Jurkat, Clone E6-1 (cell line): Measurements from ENCODE around the gene COL8A1. TPM values are rescaled to one million over a fixed set of nuclear protein-coding genes. Genes with fewer than 3 reads are reported as not detected.
"Not testable (repeated sequence)": the region's sequence is repeated elsewhere in the genome, so short reads cannot be mapped to it uniquely, and the experiment has no call there.

Experiments
- DNase-seq: peaks from one replicate; pipeline ENCODE4 v3.0.0-alpha.2; 2011; ENCODE audit warnings: low read depth, low spot score
- H3K4me3 ChIP-seq: 2 replicates; pipeline ENCODE4 v1.5.1; 2011; ENCODE audit warnings: mild to moderate bottlenecking, low read length, control low read depth, moderate library complexity
- polyA plus RNA-seq: library from polyadenylated mRNA; unstranded; fragments of >200 nt; gene quantifications from one replicate; pipeline ENCODE4 v1.2.1, GENCODE V29; 2012; ENCODE audit warnings: missing spikeins; ENCODE audit not compliant: insufficient read length, insufficient read depth

The COL8A1 gene
- polyA plus RNA-seq: not detected

DNA sequence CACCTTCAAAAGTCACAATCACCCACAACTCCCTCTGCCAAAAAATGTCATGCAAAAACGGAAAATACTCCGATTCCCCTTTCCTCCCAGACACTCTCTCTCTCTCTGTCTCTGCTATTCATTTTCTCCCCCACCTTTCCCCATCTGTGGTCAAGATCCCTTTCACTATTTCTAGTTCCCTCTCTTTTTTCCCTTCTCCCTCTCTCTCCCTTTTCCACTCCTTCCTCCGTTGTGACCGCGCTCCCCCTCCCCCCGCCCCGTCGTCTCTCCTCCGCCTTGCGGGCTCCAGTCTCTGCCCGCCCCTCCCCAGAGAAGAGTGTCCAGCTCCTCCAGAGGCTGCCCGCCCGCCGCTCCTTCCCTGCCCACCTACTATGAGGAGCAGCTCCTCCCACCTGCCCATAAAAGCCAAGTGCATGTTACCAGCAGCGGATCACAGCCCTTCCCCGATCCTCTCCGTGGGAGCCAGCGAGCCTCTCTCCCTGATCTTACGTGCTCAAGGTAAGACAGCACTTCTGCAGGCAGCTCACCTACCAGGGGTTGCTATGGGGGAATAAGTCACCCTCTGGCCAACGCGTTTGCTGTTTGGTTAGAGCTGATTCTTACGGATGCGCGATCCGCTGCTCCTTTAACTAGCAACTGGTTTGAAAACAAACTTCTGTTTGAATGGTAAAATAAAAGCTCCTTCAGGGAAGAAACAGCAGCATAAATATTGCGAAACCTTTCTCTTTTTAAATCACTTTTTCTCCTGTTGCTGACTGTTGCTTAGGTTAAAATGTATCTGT lies at the start of gene COL8A1:
TSS of gene COL8A1 (plus strand) at position 428 of the 782 bp plus-strand sequence. CDS start 152,089 bp downstream, outside the sequence.
- DNase-seq: no peak
- no peak within 1 kb of the TSS for H3K4me3 ChIP-seq

GRCh38 chr3:99589168-99589567 lies 49.2 kb upstream of the COL8A1 start:
- not testable (repeated sequence) for DNase-seq

GRCh38 chr3:99599894-99600293 lies 38.5 kb upstream of the COL8A1 start:
- no peak overlapping the region for H3K4me3 ChIP-seq
- DNase-seq: no peak

More at GRCh38 chr3:99589168-99589567, 49.2 kb upstream of the COL8A1 start:
- not testable (repeated sequence) for H3K4me3 ChIP-seq

DNA sequence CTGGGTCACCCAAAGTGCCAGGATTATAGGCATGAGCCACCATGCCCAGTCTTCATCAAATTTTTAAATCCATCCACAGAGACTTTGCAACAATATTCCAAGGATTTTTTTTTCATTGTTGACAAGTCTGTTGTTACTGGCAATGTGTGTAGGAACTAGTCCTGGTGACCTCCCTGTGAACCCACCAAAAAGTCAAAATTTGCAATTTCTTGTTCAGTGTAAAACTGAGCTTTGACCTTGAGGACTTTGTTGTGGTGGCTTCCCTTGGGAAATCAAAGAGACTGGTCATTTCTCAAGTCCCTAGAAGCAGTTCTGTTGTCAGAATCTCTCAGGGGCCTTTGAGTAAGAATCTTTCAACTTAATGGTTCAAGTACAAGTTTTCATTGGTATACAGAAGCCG lies 36.9 kb upstream of the COL8A1 start:
- DNase-seq: no peak
- no peak overlapping the region for H3K4me3 ChIP-seq

GRCh38 chr3:99602183-99602582 lies 36.2 kb upstream of the COL8A1 start:
- DNase-seq: no peak
- no peak overlapping the region for H3K4me3 ChIP-seq

DNA sequence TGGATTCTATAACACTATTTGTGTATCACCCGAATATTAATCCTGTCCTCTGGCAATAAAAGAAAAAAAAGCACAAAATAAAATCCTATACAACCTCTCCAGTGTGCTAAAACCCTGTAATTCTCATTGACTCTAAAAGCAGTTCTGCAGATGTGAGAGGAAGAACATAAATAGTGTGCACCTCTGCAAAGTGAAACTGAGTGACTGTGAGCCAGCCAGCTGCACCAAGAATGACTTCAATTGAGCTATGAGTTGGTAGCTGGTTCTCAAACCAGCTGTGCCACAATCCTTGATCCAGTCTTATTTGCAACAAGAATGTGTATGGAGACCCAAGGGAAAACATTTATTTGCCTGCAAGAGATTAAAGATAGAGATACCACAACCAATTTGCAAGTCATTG lies 31.2 kb upstream of the COL8A1 start:
- no peak for DNase-seq
- H3K4me3 ChIP-seq: no peak overlapping the region

DNA sequence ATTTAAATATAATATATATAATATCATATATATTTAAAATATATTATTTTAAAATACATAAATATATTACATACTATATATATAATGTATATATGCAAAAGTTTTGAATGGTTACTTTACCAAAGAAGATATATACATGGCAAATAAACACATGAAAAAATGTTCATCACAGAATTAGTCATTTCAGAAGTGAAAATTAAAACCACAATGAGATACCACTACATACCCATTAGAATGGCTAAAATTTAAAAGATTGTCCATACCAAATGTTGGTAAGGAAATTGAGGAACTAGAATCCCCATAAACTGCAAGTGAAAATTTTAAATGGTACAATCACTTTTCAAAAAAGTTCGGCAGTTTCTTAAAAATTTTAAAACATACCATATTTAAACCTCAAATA lies 23.6 kb upstream of the COL8A1 start:
- no peak overlapping the region for H3K4me3 ChIP-seq
- DNase-seq: no peak

GRCh38 chr3:99620077-99620767 lies 18.2 kb upstream of the COL8A1 start:
- H3K4me3 ChIP-seq: no peak overlapping the region

GRCh38 chr3:99620976-99621375 lies 17.4 kb upstream of the COL8A1 start:
- H3K4me3 ChIP-seq: no peak overlapping the region
- no peak for DNase-seq

More at GRCh38 chr3:99620077-99620767, 18.2 kb upstream of the COL8A1 start:
- no peak for DNase-seq

GRCh38 chr3:99624496-99625236 lies 13.7 kb upstream of the COL8A1 start:
- no peak overlapping the region for H3K4me3 ChIP-seq

DNA sequence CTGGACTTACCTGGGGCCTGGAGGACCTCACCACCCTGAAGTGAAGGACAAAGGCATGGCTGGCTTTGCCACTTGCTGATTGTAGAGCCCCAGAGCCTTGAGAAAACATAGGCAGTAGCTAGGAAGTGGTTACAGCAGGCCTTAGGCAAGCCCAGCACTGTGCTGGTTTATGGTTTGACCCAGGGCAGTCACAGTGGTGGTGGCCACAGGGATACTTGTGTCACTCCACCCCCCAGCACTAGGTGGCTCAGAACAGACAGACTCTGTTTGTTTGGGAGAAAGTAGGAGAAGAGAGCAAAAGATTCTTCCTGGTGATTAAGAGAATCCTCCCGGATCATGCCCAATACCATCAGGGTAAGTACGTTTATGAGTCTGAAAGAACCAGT lies 13.2 kb upstream of the COL8A1 start:
- no peak overlapping the region for H3K4me3 ChIP-seq
- DNase-seq: no peak

More at GRCh38 chr3:99624496-99625236, 13.7 kb upstream of the COL8A1 start:
- no peak for DNase-seq

GRCh38 chr3:99625643-99626416 lies 12.6 kb upstream of the COL8A1 start:
- no peak for DNase-seq

GRCh38 chr3:99626417-99626788 lies 12.0 kb upstream of the COL8A1 start:
- H3K4me3 ChIP-seq: no peak overlapping the region
- no peak for DNase-seq

More at GRCh38 chr3:99625643-99626416, 12.6 kb upstream of the COL8A1 start:
- H3K4me3 ChIP-seq: no peak overlapping the region

- no peak overlapping the region for H3K4me3 ChIP-seq
- DNase-seq: no peak
Observed at GRCh38 chr3:99627062-99627826, 11.2 kb upstream of the COL8A1 start.

DNA sequence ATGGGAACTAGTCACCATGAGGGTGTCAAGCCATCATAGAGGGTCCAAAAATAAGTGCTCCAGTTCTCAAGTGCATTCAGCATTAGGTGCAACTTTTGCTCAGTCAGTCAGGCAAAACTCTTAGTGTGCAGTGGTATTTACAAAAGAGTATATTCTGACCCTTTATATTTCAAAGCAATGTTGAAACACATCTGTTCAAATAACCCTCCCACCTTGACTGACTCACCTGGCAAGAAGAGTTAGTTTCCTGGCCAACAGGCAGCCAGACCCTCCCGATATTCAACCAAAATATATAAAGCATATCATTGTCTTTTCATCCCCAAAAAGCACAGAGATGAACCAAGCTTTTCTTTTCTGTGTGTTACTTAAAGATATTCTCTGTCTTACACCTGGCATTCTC lies 7.6 kb upstream of the COL8A1 start:
- no peak overlapping the region for H3K4me3 ChIP-seq
- no peak for DNase-seq

DNA sequence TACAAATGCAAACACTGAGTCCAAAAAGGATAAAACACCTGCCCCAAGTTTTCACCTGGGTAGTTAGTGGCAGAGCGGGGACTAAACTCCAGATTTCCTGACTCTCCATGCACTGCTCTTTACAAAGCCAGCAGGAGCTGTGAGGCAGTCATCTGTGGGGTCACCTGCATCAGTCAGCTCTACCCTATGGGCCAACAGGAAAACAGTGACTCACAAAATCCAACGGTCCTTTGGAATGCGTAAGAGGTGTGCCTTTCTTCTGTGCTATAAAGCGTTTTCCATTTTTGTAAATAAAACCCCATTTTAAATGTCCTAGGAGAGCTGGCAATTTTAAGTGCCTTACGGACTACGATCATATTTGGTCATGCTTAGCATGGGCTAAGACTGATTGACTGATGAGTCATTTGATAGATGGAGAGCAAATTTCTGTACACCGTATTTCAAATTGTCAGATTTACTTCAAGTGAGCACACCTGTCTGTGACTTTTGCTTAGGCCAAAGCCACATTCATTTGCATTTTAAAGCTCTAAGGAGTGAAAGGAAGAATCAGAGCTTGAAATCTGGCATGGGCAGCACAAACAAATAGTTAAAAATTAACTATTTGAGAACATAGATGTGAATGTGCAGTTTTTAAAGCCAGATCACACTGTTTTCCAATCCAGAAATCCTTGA lies 4.4 kb upstream of the COL8A1 start:
- H3K4me3 ChIP-seq: no peak overlapping the region
- no peak for DNase-seq

- H3K4me3 ChIP-seq: no peak overlapping the region
- no peak for DNase-seq
Observed at GRCh38 chr3:99634881-99635280, 3.5 kb upstream of the COL8A1 start.

DNA sequence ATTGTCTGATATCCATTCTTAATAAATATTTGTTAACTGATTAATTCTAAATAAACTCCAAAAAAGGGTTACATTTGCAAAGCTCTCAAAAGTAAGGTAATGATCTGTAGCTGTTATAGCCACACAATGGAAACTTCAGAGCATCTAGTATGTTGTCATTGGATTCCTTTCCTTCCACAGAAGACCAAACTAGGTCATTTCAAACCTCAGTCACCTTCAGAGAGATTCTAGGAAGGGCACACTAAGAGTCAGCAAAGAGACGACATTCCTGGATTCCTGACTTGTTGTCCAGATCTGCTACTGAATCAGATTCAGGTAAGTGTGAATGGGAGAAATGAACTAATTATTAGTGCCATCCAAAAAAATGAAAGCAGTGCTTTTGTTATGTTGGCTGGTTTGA lies 3.0 kb upstream of the COL8A1 start:
- no peak overlapping the region for H3K4me3 ChIP-seq
- no peak for DNase-seq
